Endothelial cell (in vitro differentiated cells): Measurements from ENCODE around the gene CFAP99. TPM values are rescaled to one million over a fixed set of nuclear protein-coding genes. Genes with fewer than 3 reads are reported as not detected.
"Not testable (repeated sequence)": the region's sequence is repeated elsewhere in the genome, so short reads cannot be mapped to it uniquely, and the experiment has no call there.

Experiments used
- DNase-seq: peaks from one replicate; pipeline ENCODE4 v3.0.0; 2021; ENCODE audit warnings: low spot score
- H3K27ac Mint-ChIP-seq: one replicate; pipeline ENCODE4 v1.8.0; 2021; ENCODE audit warnings: mixed read lengths, inconsistent platforms; ENCODE audit not compliant: unreplicated experiment
- H3K27me3 Mint-ChIP-seq: one replicate; pipeline ENCODE4 v1.8.0; 2021; ENCODE audit warnings: mild to moderate bottlenecking, moderate library complexity, mixed read lengths, inconsistent platforms; ENCODE audit not compliant: unreplicated experiment
- H3K36me3 Mint-ChIP-seq: one replicate; pipeline ENCODE4 v1.8.0; 2021; ENCODE audit warnings: mild to moderate bottlenecking, low read depth, mixed read lengths, inconsistent platforms; ENCODE audit not compliant: unreplicated experiment
- H3K4me1 Mint-ChIP-seq: one replicate; pipeline ENCODE4 v1.8.0; 2021; ENCODE audit warnings: mild to moderate bottlenecking, mixed read lengths, inconsistent platforms; ENCODE audit not compliant: unreplicated experiment
- H3K4me3 Mint-ChIP-seq: one replicate; pipeline ENCODE4 v1.8.0; 2021; ENCODE audit warnings: mild to moderate bottlenecking, mixed read lengths, inconsistent platforms; ENCODE audit not compliant: unreplicated experiment
- H3K9me3 Mint-ChIP-seq: one replicate; pipeline ENCODE4 v1.8.0; 2021; ENCODE audit warnings: mixed read lengths, inconsistent platforms; ENCODE audit not compliant: unreplicated experiment
- CTCF ChIP-seq: fragments of 200-600 bp; sonication (generic); IDR thresholded peaks from one replicate; pipeline ENCODE4 v1.5.0; 2021; ENCODE audit warnings: antibody characterized with exemption; ENCODE audit not compliant: unreplicated experiment
- total RNA-seq: library from RNA; stranded (reverse); fragmentation: NEBNext Ultra II Directional; extraction: Animal tissue kit (Norgen Biotek cat#: 25700); gene quantifications from one replicate; pipeline ENCODE4 v1.2.1, GENCODE V29; 2021; ENCODE audit not compliant: unreplicated experiment

CFAP99 gene
- total RNA-seq, 1 donor from 2014 or later = not detected

GRCh38 chr4:2462218-2462991 lies 43.6 kb downstream of the CFAP99 start:
- Mint-ChIP-seq H3K36me3 (no peaks in the 10 kb centered on the region), H3K9me3 (no peaks in the 10 kb centered on the region), H3K27me3 (peaks cover 23% of the 10 kb centered on the region), H3K4me3 (peak overlapping the region; percentile 86), H3K27ac (no peak overlapping the region), H3K4me1 (no peaks in the 10 kb centered on the region)
- TF ChIP-seq CTCF = no peak
- DNase-seq = peak; percentile 68

- peaks cover 5% of the 10 kb centered on the region for H3K4me1 Mint-ChIP-seq
- H3K27ac Mint-ChIP-seq = no peak overlapping the region
- no peak for DNase-seq
- H3K4me3 Mint-ChIP-seq = peak overlapping the region; percentile 5
- no peaks in the 10 kb centered on the region for H3K36me3 Mint-ChIP-seq
- peaks cover 23% of the 10 kb centered on the region for H3K27me3 Mint-ChIP-seq
- TF ChIP-seq CTCF = no peak
- no peaks in the 10 kb centered on the region for H3K9me3 Mint-ChIP-seq
Observed at GRCh38 chr4:2462992-2463762, 44.4 kb downstream of the CFAP99 start.

- TF ChIP-seq CTCF = no peak
- peaks cover 12% of the 10 kb centered on the region for H3K4me1 Mint-ChIP-seq
- peaks cover 3% of the 10 kb centered on the region for H3K36me3 Mint-ChIP-seq
- no peak overlapping the region for H3K4me3 Mint-ChIP-seq
- H3K27ac Mint-ChIP-seq = no peak overlapping the region
- peaks cover 18% of the 10 kb centered on the region for H3K27me3 Mint-ChIP-seq
- DNase-seq = no peak
- no peaks in the 10 kb centered on the region for H3K9me3 Mint-ChIP-seq
Observed at GRCh38 chr4:2465032-2465431, 46.3 kb downstream of the CFAP99 start.

- not testable (repeated sequence) for DNase-seq, H3K27ac Mint-ChIP-seq, H3K36me3 Mint-ChIP-seq, H3K4me3 Mint-ChIP-seq, H3K9me3 Mint-ChIP-seq
- Mint-ChIP-seq H3K27me3 (peaks cover 14% of the 10 kb centered on the region), H3K4me1 (peaks cover 17% of the 10 kb centered on the region)
Observed at GRCh38 chr4:2465544-2465943, 46.8 kb downstream of the CFAP99 start.

- peaks cover 23% of the 10 kb centered on the region for H3K4me1 Mint-ChIP-seq
- peaks cover 10% of the 10 kb centered on the region for H3K36me3 Mint-ChIP-seq
- no peak for TF ChIP-seq CTCF
- DNase-seq = peak; percentile 86
- peak within 1 kb of the TSS; percentile 97 for H3K4me3 Mint-ChIP-seq
- H3K27ac Mint-ChIP-seq = peak within 1 kb of the TSS; percentile 95
- peaks cover 9% of the 10 kb centered on the region for H3K27me3 Mint-ChIP-seq
- no peaks in the 10 kb centered on the region for H3K9me3 Mint-ChIP-seq
Observed at GRCh38 chr4:2468456-2469191, 49.9 kb downstream of the CFAP99 start, which contains the start of gene RNF4. Gene RNF4 (plus strand): TSS chr4:2469106. CDS start chr4:2490494, 21,388 bp downstream.
